Activated T-helper 1 cell treated with anti-CD3 and anti-CD28 coated beads, Interleukin-12 subunit alpha, Interleukin-12 subunit beta, Interleukin-2, Interleukin-4 antibody, amounts not matched to agents 30 ng/mL and 10 ng/mL and 1 ng/mL, durations not matched to agents 14 hours and 24 hours and 36 hours (primary cell): ENCODE data around the gene HOXC6. TPM values are rescaled to one million over a fixed set of nuclear protein-coding genes. Genes with fewer than 3 reads are reported as not detected.
A peak's percentile ranks its signal among the peaks of the same experiment; 100 is the strongest.

Source experiments
- DNase-seq: peaks from one replicate; pipeline ENCODE4 v3.0.0; 2021; ENCODE audit warnings: low spot score
- H3K27ac Mint-ChIP-seq: one replicate; pipeline ENCODE4 v1.8.0; 2021; ENCODE audit warnings: mild to moderate bottlenecking, mixed read lengths
- H3K27me3 Mint-ChIP-seq: one replicate; pipeline ENCODE4 v1.8.0; 2022; ENCODE audit warnings: mild to moderate bottlenecking, moderate library complexity, mixed read lengths; ENCODE audit not compliant: insufficient read depth
- H3K36me3 Mint-ChIP-seq: one replicate; pipeline ENCODE4 v1.8.0; 2021; ENCODE audit warnings: low read depth, mixed read lengths
- H3K4me1 Mint-ChIP-seq: one replicate; pipeline ENCODE4 v1.8.0; 2021; ENCODE audit warnings: low read depth, mixed read lengths
- H3K4me3 Mint-ChIP-seq: one replicate; pipeline ENCODE4 v1.8.0; 2021; ENCODE audit warnings: mild to moderate bottlenecking, moderate library complexity, mixed read lengths
- H3K9me3 Mint-ChIP-seq: one replicate; pipeline ENCODE4 v1.8.0; 2021; ENCODE audit warnings: mixed read lengths
- intact Hi-C: fragments of 100-400 bp; cut with micrococcal nuclease; formaldehyde crosslinking; loops from one replicate; pipeline ENCODE4 v1.15.1; 2024
- total RNA-seq: library from RNA; stranded (reverse); gene quantifications from 2 replicates; pipeline ENCODE4 v1.2.3, GENCODE V29; 2022

HOXC6 gene
- total RNA-seq, 1 donor from 2014 or later: not detected

DNA sequence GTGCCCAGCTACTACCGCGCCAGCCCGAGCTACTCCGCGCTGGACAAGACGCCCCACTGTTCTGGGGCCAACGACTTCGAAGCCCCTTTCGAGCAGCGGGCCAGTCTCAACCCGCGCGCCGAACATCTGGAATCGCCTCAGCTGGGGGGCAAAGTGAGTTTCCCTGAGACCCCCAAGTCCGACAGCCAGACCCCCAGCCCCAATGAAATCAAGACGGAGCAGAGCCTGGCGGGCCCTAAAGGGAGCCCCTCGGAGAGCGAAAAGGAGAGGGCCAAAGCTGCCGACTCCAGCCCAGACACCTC, 42.6 kb upstream of the HOXC6 start:
- Mint-ChIP-seq H3K27me3 (peaks cover 93% of the 10 kb centered on the region), H3K36me3 (no peaks in the 10 kb centered on the region), H3K4me3 (no peak overlapping the region), H3K9me3 (no peaks in the 10 kb centered on the region), H3K27ac (peak overlapping the region; percentile 23), H3K4me1 (peaks cover 25% of the 10 kb centered on the region)
- DNase-seq: no peak
- intact Hi-C loops: loop anchor here (10.0 kb wide), 1 partner anchor 51 kb away; the partner anchor contains the start of gene HOXC13

DNA sequence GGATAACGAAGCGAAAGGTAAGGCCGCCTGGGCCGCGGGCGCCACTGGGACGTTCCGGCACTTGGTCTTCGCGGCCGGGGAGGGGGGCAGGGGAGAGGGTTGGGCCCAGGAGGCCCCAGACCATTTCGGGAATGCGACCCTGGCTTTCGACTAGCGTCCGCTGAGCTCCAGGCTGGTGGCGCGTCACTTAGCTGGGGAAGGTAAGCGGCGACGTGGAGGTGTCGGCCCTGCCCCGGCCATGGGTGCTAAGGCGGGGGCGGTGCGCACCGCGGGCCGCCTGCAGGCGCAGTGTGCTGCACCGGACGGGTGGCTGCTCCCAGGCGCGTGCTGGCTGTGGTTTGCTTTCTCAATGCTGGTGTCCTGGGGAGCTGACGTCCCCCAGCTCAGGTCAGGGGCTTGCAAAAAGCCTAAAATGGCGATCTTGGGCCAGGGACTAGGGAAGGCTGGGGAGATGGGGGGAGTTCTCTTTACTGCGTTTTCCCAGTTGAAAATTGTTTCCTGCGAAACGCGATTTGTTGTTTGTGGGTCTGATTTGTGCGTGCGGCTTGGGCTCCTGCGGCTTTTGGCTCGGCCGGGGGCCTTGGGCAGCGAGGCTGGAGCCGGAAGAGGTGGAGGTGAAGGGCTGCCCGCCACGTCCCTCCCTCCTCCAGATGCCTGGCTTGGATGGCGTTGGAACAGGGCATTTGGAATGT, 42.1 kb upstream of the HOXC6 start:
- Mint-ChIP-seq H3K9me3 (no peaks in the 10 kb centered on the region), H3K36me3 (no peaks in the 10 kb centered on the region), H3K27ac (no peak overlapping the region), H3K27me3 (peaks cover 93% of the 10 kb centered on the region), H3K4me1 (peaks cover 25% of the 10 kb centered on the region), H3K4me3 (no peak overlapping the region)
- intact Hi-C loops: loop anchor here (10.0 kb wide), 1 partner anchor 51 kb away; the partner anchor contains the start of gene HOXC13
- no peak for DNase-seq

DNA sequence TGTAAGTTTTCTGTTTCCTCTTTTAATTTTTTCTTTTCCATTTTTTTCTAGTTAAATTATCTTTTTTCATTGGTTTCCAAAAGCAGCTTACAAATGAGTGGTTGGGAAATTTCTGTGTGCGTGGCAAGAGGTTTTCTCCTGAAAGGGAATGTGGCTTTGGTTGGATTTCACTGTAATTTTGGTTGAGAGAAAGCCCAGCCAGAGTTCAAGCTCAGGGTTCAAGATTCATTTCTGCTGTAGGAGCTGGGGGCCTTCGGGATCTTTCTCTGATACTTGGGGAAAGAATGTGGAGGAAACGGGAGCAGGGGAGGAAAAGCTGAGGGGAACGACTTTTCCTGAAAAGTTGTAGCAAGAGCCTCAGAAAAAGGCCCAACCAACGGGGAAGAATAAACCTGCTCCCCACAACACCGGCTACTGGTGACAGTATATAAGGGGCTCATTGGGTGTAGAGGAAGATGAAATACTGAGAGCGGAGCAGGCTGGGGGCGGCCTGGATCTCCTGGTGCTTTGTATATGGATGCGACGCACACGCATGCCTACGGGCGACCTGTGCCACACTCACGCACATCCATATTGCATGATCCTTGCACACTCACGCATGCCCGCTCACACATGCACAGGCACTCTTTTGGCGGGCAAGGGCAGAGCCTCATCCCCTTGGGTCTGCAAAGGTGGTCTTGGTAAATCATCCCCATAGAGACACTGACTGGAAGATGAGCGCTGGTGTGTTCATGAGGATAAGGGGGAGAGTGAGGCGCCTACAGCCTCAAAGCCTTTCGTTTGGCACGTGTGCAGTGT, 41.4 kb upstream of the HOXC6 start:
- H3K36me3 Mint-ChIP-seq: no peaks in the 10 kb centered on the region
- intact Hi-C loops: loop anchor here (10.0 kb wide), 1 partner anchor 52 kb away; the partner anchor contains the start of gene HOXC13
- H3K27ac Mint-ChIP-seq: no peak overlapping the region
- no peaks in the 10 kb centered on the region for H3K9me3 Mint-ChIP-seq
- DNase-seq: no peak
- peaks cover 91% of the 10 kb centered on the region for H3K27me3 Mint-ChIP-seq
- peaks cover 25% of the 10 kb centered on the region for H3K4me1 Mint-ChIP-seq
- H3K4me3 Mint-ChIP-seq: no peak overlapping the region

DNA sequence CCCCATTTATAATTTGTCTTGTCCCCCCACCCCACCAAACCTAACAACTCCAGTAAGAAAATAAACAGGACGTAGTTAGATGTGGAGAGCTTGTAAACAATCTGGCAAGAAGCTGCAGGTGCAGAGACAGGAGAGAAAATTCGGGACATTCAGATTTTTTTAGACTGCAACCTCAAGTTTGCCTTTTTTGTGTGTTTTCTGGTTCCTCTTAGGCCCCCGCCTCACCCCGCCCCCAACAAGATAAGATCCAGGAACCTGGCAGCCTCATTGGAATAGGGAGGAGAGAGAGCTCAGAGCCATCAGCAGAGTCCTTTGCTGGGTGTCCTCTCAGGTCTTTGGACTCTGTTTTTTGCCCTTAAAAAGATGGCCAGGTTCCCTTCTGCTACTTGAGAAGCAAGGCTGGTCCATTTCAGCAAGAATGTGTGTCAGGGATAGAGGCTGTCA, 40.4 kb upstream of the HOXC6 start:
- DNase-seq: no peak
- Mint-ChIP-seq H3K27me3 (peaks cover 93% of the 10 kb centered on the region), H3K4me3 (no peak overlapping the region), H3K9me3 (no peaks in the 10 kb centered on the region), H3K4me1 (peaks cover 25% of the 10 kb centered on the region), H3K36me3 (no peaks in the 10 kb centered on the region), H3K27ac (no peak overlapping the region)
- intact Hi-C loops: loop anchor here (10.0 kb wide), 1 partner anchor 53 kb away; the partner anchor contains the start of gene HOXC13

DNA sequence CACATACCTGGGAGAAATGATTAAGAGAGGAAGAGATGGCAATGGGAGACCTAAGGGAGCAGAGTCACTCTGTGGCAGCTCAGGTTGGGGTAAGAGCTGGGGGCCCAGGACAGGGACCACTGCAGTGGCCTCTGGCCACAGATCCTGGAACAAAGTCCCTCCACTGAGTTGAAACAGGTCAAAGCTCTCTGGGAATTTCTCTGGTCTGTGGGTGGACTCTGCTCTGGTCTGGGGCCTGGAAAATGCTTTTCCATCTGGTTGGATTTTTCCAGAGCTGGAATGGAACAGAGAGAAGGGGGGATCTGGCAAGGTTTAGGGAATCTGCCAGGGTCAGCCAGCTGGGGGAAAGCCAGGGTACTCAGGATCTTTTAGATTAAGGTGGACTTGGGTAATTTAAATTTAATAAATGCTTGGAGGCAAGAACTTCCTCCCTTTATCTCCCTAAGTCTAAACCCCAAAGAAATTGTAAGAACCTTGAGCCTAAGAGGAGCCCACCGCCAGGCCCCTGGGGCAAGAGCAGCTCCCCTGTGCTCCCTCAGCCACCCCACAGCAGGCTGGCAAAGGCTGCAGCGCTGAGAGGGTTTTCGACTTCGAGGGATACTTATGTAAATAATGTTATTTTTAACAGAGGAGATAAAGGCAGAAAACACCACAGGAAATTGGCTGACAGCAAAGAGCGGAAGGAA, 39.6 kb upstream of the HOXC6 start:
- Mint-ChIP-seq H3K9me3 (no peaks in the 10 kb centered on the region), H3K4me3 (no peak overlapping the region), H3K27ac (no peak overlapping the region), H3K27me3 (peaks cover 93% of the 10 kb centered on the region), H3K36me3 (no peaks in the 10 kb centered on the region), H3K4me1 (peaks cover 25% of the 10 kb centered on the region)
- intact Hi-C loops: loop anchor here (10.0 kb wide), 1 partner anchor 54 kb away; the partner anchor contains the start of gene HOXC13
- no peak for DNase-seq

DNA sequence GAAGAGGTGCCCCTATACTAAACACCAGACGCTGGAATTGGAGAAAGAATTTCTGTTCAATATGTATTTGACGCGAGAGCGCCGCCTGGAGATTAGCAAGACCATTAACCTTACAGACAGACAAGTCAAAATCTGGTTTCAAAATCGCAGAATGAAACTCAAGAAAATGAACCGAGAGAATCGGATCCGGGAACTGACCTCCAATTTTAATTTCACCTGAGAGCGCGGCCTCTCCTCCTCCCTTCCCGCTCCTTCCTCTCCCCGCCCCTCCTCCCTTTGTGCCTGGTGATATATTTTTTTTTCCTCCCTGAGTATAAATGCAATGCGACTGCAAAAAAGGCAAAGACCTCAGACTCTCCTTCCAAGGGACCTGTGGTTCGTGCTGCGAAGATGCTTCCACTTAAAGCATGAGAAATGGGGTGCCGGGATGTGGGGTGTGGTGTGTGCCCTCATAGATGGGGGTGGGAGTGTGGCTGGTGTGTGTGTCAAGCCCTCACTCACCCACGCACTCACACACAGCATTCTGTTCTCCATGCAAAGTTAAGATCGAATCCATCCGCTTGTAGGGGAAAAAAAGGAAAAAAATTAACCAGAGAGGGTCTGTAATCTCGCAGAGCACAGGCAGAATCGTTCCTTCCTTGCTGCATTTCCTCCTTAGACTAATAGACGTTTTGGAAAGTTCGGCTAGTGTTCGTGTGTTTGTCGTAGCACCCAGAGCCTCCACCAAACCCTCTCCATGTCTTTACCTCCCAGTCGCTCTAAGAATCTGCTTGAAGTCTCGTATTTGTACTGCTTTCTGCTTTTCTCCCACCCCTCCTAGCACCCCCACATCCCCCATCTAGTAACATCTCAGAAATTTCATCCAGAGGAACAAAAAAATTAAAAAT, 38.8 kb upstream of the HOXC6 start:
- Mint-ChIP-seq H3K9me3 (no peaks in the 10 kb centered on the region), H3K27ac (peak overlapping the region; percentile 32), H3K36me3 (no peaks in the 10 kb centered on the region), H3K4me3 (peak overlapping the region; percentile 4), H3K4me1 (peaks cover 29% of the 10 kb centered on the region), H3K27me3 (peaks cover 92% of the 10 kb centered on the region)
- DNase-seq: no peak
- intact Hi-C loops: loop anchor here (10.0 kb wide), 1 partner anchor 55 kb away; the partner anchor contains the start of gene HOXC13

DNA sequence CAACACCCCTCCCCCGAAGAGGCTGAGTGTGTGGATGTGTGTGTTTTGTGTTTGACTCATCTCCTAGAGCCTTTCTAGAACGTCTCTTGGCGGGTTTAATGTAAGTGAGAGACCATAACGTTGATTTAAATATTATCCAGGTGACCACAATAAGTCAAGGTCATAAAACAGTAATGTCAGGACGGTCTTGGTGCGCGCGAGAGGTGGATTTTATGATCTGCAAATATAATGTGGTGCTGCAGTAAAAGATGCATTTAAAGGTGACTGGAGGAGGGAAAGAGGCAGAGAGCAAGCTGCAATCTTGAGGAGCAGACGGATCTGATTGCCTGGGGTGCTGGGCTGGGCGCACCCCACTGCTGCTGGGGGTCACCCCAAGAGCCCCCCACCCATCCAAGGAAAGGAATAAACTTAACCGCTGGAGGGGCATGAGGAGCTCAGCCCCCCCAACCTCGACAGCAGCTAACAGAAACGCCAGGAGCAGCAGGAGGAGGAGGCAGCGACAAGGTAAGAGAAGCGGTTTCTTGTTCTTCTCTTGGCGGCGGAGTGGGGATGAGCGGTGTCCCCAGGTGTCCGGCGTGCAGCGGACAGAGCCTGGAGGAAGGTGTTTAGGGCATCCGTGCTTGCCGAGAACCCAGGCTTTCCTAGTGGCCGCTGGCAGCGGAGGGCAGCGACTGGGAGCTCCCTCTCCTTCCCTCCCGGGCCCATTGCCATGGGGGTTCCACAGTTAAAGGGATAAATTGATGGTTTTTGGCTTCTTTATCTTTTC, 37.7 kb upstream of the HOXC6 start:
- no peak for DNase-seq
- peaks cover 36% of the 10 kb centered on the region for H3K4me1 Mint-ChIP-seq
- H3K27me3 Mint-ChIP-seq: peaks cover 89% of the 10 kb centered on the region
- intact Hi-C loops: no loop called here
- H3K27ac Mint-ChIP-seq: peak overlapping the region; percentile 49
- H3K4me3 Mint-ChIP-seq: no peak overlapping the region
- no peaks in the 10 kb centered on the region for H3K36me3 Mint-ChIP-seq
- no peaks in the 10 kb centered on the region for H3K9me3 Mint-ChIP-seq

DNA sequence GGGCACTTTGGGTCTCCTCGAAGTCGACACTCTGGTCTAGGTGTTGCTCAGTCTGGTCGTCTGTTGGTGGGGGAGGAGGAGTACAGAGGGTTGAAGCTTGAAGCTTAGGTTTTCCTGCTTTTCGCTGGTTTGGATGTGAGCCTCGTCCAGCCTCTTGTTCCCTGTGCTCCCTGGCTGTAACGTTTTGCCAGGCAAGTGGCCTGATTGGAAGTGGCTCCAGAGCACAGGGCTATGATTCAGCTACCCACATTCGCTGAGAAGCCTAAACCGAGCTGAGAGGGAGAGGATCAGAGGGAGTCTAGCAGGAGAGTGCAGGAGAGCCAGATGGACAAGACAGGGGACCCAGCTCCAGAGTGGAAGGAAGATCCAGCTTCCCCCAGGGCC, 37.2 kb upstream of the HOXC6 start:
- no peaks in the 10 kb centered on the region for H3K9me3 Mint-ChIP-seq
- H3K36me3 Mint-ChIP-seq: no peaks in the 10 kb centered on the region
- H3K27me3 Mint-ChIP-seq: peaks cover 90% of the 10 kb centered on the region
- H3K27ac Mint-ChIP-seq: no peak overlapping the region
- intact Hi-C loops: no loop called here
- peaks cover 42% of the 10 kb centered on the region for H3K4me1 Mint-ChIP-seq
- H3K4me3 Mint-ChIP-seq: no peak overlapping the region
- no peak for DNase-seq

DNA sequence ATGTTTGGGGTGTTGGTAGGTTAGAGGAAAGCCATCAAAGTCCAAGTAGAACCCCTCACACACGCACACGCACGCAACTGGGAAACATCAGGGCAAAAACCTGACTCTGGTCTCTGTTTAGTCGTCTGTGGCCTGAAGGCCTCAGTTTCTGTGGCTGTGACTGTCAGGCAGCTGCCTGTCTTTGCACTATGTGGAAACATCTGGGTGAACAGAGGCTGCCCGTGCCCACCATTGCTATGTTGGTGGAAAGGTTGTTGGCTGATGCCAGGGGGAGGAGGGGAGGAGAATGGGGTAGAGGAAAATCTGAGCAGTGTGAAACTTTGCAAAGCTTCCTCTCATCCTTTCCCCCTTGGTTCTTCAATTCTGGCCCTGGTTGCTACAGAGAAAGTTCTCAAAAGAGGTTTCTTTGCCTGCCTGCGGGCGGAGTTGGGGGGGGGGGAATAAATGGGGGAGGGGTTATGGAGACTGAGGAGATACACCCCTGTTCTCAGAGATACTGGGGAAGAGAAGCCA, 35.8 kb upstream of the HOXC6 start:
- Mint-ChIP-seq H3K36me3 (no peaks in the 10 kb centered on the region), H3K4me3 (no peak overlapping the region), H3K27me3 (peaks cover 89% of the 10 kb centered on the region), H3K9me3 (no peaks in the 10 kb centered on the region), H3K27ac (no peak overlapping the region), H3K4me1 (peaks cover 47% of the 10 kb centered on the region)
- no peak for DNase-seq
- intact Hi-C loops: no loop called here

DNA sequence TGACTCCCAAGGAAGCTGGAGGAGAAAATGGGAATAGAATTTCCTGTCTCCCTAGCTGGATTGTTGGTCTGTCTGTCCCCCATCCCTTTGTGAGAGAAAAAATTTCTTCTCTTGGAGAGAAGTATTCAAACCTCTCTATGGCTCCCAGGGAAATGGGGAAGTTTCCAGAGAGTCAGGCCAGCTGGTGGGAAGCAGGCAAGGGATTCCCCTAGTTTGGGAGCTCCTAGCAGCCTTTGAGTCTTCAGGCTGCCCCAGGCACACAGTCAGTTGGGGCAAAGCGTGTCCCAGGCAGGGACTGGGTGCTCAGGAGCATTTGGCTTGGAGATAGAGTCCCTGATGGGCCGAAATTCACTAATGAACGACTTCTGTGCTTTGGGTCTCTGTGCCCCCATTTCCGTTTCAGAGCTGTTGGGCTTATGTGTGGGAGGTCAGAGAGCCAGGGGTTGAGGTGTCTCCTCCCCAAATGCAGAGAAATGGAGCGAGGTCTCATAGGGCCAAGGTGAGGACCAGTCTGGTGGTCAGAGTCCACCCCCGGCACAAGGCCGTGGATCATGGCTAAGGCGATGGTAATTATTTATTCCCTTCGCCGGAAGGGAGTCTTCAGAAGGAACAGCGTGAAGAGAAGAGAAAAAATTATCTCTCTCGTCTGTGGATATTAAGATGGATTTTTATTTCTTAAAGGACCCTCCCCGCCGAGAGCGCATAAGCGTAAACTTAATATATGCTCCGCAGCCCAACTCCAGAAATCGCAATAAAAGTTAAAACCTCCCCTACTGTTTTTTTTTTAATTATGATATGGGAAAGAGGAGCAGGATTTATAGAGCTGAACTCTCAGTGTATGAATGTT, 34.9 kb upstream of the HOXC6 start:
- intact Hi-C loops: no loop called here
- peaks cover 90% of the 10 kb centered on the region for H3K27me3 Mint-ChIP-seq
- no peaks in the 10 kb centered on the region for H3K9me3 Mint-ChIP-seq
- H3K4me1 Mint-ChIP-seq: peaks cover 44% of the 10 kb centered on the region
- peak overlapping the region; percentile 39 for H3K4me3 Mint-ChIP-seq
- H3K36me3 Mint-ChIP-seq: no peaks in the 10 kb centered on the region
- DNase-seq: no peak
- peak overlapping the region; percentile 48 for H3K27ac Mint-ChIP-seq

DNA sequence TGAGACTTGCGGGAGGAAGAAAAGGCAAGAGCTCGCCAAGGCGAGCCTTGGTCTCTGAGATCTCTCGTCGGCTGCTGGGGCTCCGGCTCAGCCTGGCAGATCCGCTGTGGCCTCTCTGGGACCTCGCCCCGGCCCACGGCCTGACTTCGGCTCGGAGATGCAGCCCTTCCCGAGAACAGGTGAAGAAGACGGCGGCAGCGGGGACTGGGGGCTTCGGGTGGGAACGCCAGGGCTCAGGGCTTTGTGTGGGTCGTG, 34.3 kb upstream of the HOXC6 start:
- H3K36me3 Mint-ChIP-seq: no peaks in the 10 kb centered on the region
- DNase-seq: no peak
- H3K27ac Mint-ChIP-seq: peak overlapping the region; percentile 61
- intact Hi-C loops: no loop called here
- H3K4me3 Mint-ChIP-seq: peak overlapping the region; percentile 37
- H3K27me3 Mint-ChIP-seq: peaks cover 90% of the 10 kb centered on the region
- H3K9me3 Mint-ChIP-seq: no peaks in the 10 kb centered on the region
- peaks cover 38% of the 10 kb centered on the region for H3K4me1 Mint-ChIP-seq
